IMR-90 (cell line): ENCODE measurements around the gene RPUSD1. TPM values are rescaled to one million over a fixed set of nuclear protein-coding genes. Genes with fewer than 3 reads are reported as not detected.

Experiments
- ATAC-seq: fragments of 200-7000 bp; cut with Tn5 transposase; 2 replicates; pipeline ENCODE4 v1.9.1; 2020; ENCODE audit warnings: low read depth, mild to moderate bottlenecking, moderate library complexity
- BruUV-seq: library from RNA; stranded (reverse); fragments of 400-500 nt; replicated peaks from 2 replicates; lab custom pipeline; 2021; lab: Mats Ljungman, UMichigan
- CTCF ChIA-PET: fragments of 300-600 bp; formaldehyde crosslinking; extraction: SDS; loops from one replicate; lab custom pipeline; 2021; ENCODE audit warnings: antibody characterized with exemption; lab: Yijun Ruan, JAX
- POLR2A ChIA-PET: fragments of 300-600 bp; sonication (Branson Sonifier 250); formaldehyde crosslinking; loops from one replicate; lab custom pipeline; 2022; ENCODE audit warnings: antibody characterized with exemption; ENCODE audit not compliant: unreplicated experiment; lab: Charles Lee
- DNase-seq: peaks from one replicate; pipeline ENCODE4 v3.0.0; 2013
- H2AFZ ChIP-seq: replicated peaks from 2 replicates; pipeline ENCODE3; 2013; ENCODE audit warnings: low read length, mild to moderate bottlenecking; ENCODE audit not compliant: poor library complexity
- H2AK5ac ChIP-seq: 2 replicates; pipeline ENCODE4 v1.6.1; 2013; ENCODE audit warnings: low read depth, low read length, inconsistent platforms
- H2AK9ac ChIP-seq: replicated peaks from 2 replicates; pipeline ENCODE3; 2013; ENCODE audit warnings: mild to moderate bottlenecking, low read depth, low read length, moderate library complexity; ENCODE audit not compliant: poor library complexity
- H2BK120ac ChIP-seq: 2 replicates; pipeline ENCODE4 v1.6.1; 2013; ENCODE audit warnings: low read depth, low read length, inconsistent platforms
- H2BK15ac ChIP-seq: 3 replicates; pipeline ENCODE4 v1.6.1; 2013; ENCODE audit warnings: low read depth, low read length, inconsistent platforms
- H2BK20ac ChIP-seq: 2 replicates; pipeline ENCODE4 v1.6.1; 2013; ENCODE audit warnings: low read depth, mild to moderate bottlenecking, inconsistent platforms, low read length, moderate library complexity
- H2BK5ac ChIP-seq: 2 replicates; pipeline ENCODE4 v1.6.1; 2013; ENCODE audit warnings: mild to moderate bottlenecking, low read depth, low read length, inconsistent platforms; ENCODE audit not compliant: poor library complexity, severe bottlenecking
- H3K14ac ChIP-seq: replicated peaks from 2 replicates; pipeline ENCODE4 v1.6.1; 2013; ENCODE audit warnings: low read depth, low read length, inconsistent platforms
- H3K18ac ChIP-seq: 2 replicates; pipeline ENCODE4 v1.6.1; 2013; ENCODE audit warnings: low read depth, low read length, control low read depth
- H3K23ac ChIP-seq: 2 replicates; pipeline ENCODE4 v1.6.1; 2013; ENCODE audit warnings: low read depth, low read length, inconsistent platforms
- H3K27ac ChIP-seq: 2 replicates; pipeline ENCODE4 v1.5.1; 2013; ENCODE audit warnings: mild to moderate bottlenecking, control low read depth, low read length; ENCODE audit not compliant: insufficient read depth
- H3K27me3 ChIP-seq: 2 replicates; pipeline ENCODE4 v1.6.1; 2013; ENCODE audit warnings: low read length; ENCODE audit not compliant: control insufficient read depth, insufficient read depth
- H3K36me3 ChIP-seq: 2 replicates; pipeline ENCODE4 v1.6.1; 2013; ENCODE audit warnings: low read length, mixed read lengths; ENCODE audit not compliant: control insufficient read depth, insufficient read depth
- H3K4ac ChIP-seq: 2 replicates; pipeline ENCODE4 v1.6.1; 2013; ENCODE audit warnings: low read depth, low read length, inconsistent platforms
- H3K4me1 ChIP-seq: 2 replicates; pipeline ENCODE4 v1.6.1; 2013; ENCODE audit warnings: low read length, mixed read lengths; ENCODE audit not compliant: control insufficient read depth, insufficient read depth
- H3K4me2 ChIP-seq: 2 replicates; pipeline ENCODE4 v1.6.1; 2013; ENCODE audit warnings: low read depth, mild to moderate bottlenecking, control low read depth, low read length, moderate library complexity
- H3K4me3 ChIP-seq: 2 replicates; pipeline ENCODE4 v1.5.1; 2013; ENCODE audit warnings: low read depth, mild to moderate bottlenecking, control low read depth, low read length, moderate library complexity; ENCODE audit not compliant: insufficient read depth
- H3K56ac ChIP-seq: 2 replicates; pipeline ENCODE4 v1.6.1; 2013; ENCODE audit warnings: low read length, inconsistent platforms; ENCODE audit not compliant: insufficient read depth; ENCODE audit errors: extremely low read depth
- H3K79me1 ChIP-seq, 2 experiments: 2 replicates each; pipeline ENCODE4 v1.6.1; 2013; ENCODE audit warnings: low read length in 2 of 2, inconsistent platforms in 1 of 2, low read depth in 1 of 2
- H3K9ac ChIP-seq: 2 replicates; pipeline ENCODE4 v1.6.1; 2013; ENCODE audit warnings: low read depth, low read length, control low read depth
- H3K9me1 ChIP-seq: 2 replicates; pipeline ENCODE4 v1.6.1; 2013; ENCODE audit warnings: low read length, inconsistent platforms; ENCODE audit not compliant: insufficient read depth
- H3K9me3 ChIP-seq: 2 replicates; pipeline ENCODE4 v1.6.1; 2013; ENCODE audit warnings: low read length; ENCODE audit not compliant: control insufficient read depth, insufficient read depth
- H4K20me1 ChIP-seq: 2 replicates; pipeline ENCODE4 v1.6.1; 2013; ENCODE audit warnings: low read length, inconsistent platforms; ENCODE audit not compliant: insufficient read depth
- H4K5ac ChIP-seq: 2 replicates; pipeline ENCODE4 v1.6.1; 2013; ENCODE audit warnings: mild to moderate bottlenecking, low read depth, low read length, control low read depth
- H4K8ac ChIP-seq, 2 experiments: 2 replicates each; pipeline ENCODE4 v1.6.1; 2013; ENCODE audit warnings: low read depth in 2 of 2, low read length in 2 of 2, control low read depth in 1 of 2, inconsistent platforms in 1 of 2
- H4K91ac ChIP-seq: 2 replicates; pipeline ENCODE4 v1.6.1; 2013; ENCODE audit warnings: low read depth, low read length, inconsistent platforms; ENCODE audit not compliant: insufficient read depth
- CHD1 ChIP-seq: IDR thresholded peaks from 2 replicates; pipeline ENCODE4 v1.6.1; 2012; ENCODE audit warnings: low read depth, low read length, improper control_type of control experiment
- MAFK ChIP-seq: IDR thresholded peaks from 2 replicates; pipeline ENCODE4 v1.6.1; 2012; ENCODE audit warnings: low read depth, low read length, improper control_type of control experiment
- MXI1 ChIP-seq: IDR thresholded peaks from 2 replicates; pipeline ENCODE4 v1.6.1; 2012; ENCODE audit warnings: low read depth, mild to moderate bottlenecking, low read length, moderate library complexity, borderline replicate concordance
- NFE2L2 ChIP-seq: fragments of 150-350 bp; IDR thresholded peaks from 2 replicates; pipeline ENCODE4 v1.6.1; 2016; ENCODE audit warnings: low read depth, mild to moderate bottlenecking, low read length
- RAD21 ChIP-seq: IDR thresholded peaks from 2 replicates; pipeline ENCODE4 v1.6.1; 2012; ENCODE audit warnings: low read length, improper control_type of control experiment
- RCOR1 ChIP-seq: IDR thresholded peaks from 2 replicates; pipeline ENCODE4 v1.6.1; 2012; ENCODE audit warnings: mild to moderate bottlenecking, low read length, improper control_type of control experiment; ENCODE audit not compliant: insufficient replicate concordance
- RFX5 ChIP-seq: IDR thresholded peaks from 2 replicates; pipeline ENCODE4 v1.8.0; 2012; ENCODE audit warnings: low read depth, mild to moderate bottlenecking, low read length, moderate library complexity
- WGBS, 2 experiments: methylation state at CpG; one replicate each; pipeline versions ENCODE4 v1.1.5 to v1.1.7; 2013; ENCODE audit warnings: missing lambda C conversion rate in 2 of 2; ENCODE audit not compliant: insufficient read length in 1 of 2; ENCODE audit errors: extremely low coverage in 2 of 2; 5-methylcytosine and 5-hydroxymethylcytosine counted together
- dilution Hi-C: fragments of 300-500 bp; cut with HindIII; formaldehyde crosslinking; loops from one replicate; pipeline ENCODE4 v1.14.3; 2018; ENCODE audit warnings: low sequenced_read_pairs; ENCODE audit not compliant: unreplicated experiment
- in situ Hi-C: fragments of 300-500 bp; cut with MboI; formaldehyde crosslinking; loops from 3 replicates; pipeline ENCODE4 v1.14.3; 2019; ENCODE audit warnings: low sequenced_read_pairs, inconsistent platforms, mixed read lengths
- intact Hi-C: fragments of 100-400 bp; cut with micrococcal nuclease; formaldehyde crosslinking; loops from 2 replicates; pipeline ENCODE4 v1.10.0; 2022
- polyA plus RNA-seq, 3 experiments: library from polyadenylated mRNA; depleted of rRNA; stranded (reverse); fragments of >200 nt; gene quantifications; 2 replicates each; pipeline ENCODE4 v1.2.3, GENCODE V29; 2012; ENCODE audit warnings: low replicate concordance in 1 of 3
- total RNA-seq: library from RNA; depleted of rRNA; stranded (reverse); fragments of >200 nt; gene quantifications from 2 replicates; pipeline ENCODE4 v1.2.3, GENCODE V29; 2012
- TF ChIP-seq, protein P1 (sequence below): conservative IDR thresholded peaks from 2 replicates; pipeline ENCODE4 v1.5.1; 2012; ENCODE audit warnings: mild to moderate bottlenecking, low read depth, low read length, improper control_type of control experiment

Gene RPUSD1
- total and polyA plus RNA-seq, 2 of the 4 experiments (the other 2 are of a cell fraction) = 13.1 to 32.3 TPM

DNA sequence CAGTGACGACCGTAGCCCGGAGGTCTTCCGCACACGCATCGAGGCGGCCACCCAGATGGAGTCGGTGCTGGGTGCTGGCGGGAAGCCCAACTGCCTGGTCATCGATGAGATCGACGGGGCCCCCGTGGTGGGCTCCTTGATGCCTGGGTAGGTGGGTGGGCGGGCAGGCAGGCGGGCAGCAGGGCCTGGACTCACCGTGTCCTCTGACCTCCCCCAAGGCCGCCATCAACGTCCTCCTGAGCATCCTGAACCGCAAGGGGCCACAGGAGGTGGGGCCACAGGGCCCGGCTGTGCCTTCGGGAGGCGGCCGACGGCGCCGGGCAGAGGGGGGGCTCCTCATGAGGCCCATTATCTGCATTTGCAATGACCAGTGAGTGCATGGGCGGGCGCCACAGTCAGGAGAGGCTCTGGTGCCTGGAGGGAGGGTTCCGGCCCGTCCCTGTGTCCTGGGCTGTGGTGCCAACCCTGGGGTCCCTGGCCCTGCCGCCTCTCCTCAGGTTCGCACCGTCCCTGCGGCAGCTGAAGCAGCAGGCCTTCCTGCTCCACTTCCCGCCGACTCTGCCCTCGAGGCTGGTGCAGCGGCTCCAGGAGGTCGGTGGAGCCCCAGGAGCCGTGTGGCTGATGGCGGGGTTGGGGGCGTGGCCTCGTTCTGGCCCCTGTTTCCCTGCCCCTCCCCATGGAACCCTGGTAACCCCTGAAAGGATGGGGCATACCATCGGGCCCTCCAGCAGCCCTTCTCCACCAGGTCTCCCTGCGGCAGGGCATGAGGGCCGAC, 4.2 kb upstream of the RPUSD1 start (continued):
- no peak for TF ChIP-seq RFX5

DNA sequence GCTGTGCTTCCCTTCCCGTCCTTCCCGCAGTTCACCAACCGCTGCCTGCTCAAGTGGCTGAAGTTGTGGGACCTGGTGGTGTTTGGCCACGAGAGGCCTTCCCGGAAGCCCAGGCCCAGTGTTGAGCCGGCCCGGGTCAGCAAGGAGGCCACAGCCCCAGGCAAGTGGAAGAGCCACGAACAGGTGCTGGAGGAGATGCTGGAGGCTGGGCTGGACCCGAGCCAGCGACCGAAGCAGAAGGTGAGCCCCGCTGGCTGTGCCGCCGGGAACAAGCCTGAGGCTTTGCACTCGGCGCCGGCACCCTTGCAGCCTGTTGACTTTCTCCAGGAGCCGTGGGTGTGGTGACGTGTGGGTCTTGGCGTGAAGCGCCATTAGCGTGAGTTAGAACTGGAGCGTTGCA, 3.0 kb upstream of the RPUSD1 start:
- H2AK5ac ChIP-seq = no peak overlapping the region
- intact Hi-C loops = no loop called here
- H2AFZ ChIP-seq = no peak overlapping the region
- dilution Hi-C loops = no loop called here
- H3K4me3 ChIP-seq = no peak overlapping the region
- H4K20me1 ChIP-seq = peaks cover 17% of the 10 kb centered on the region
- no peaks in the 10 kb centered on the region for H3K9me1 ChIP-seq
- no peaks in the 10 kb centered on the region for H3K27me3 ChIP-seq
- H4K5ac ChIP-seq = no peak overlapping the region
- H3K9me3 ChIP-seq = no peaks in the 10 kb centered on the region
- peaks cover 4 to 28% of the 10 kb centered on the region in 2 experiments; a peak in 2 of 4 replicates for H3K79me1 ChIP-seq
- POLR2A ChIA-PET = no interaction called here
- no peak overlapping the region for H3K18ac ChIP-seq
- H2BK15ac ChIP-seq = no peak overlapping the region
- peaks cover 15% of the 10 kb centered on the region for H3K36me3 ChIP-seq
- ATAC-seq (no peak), DNase-seq (no peak)
- no peak for TF ChIP-seq CHD1
- TF ChIP-seq NFE2L2 = no peak
- TF ChIP-seq RCOR1 = no peak
- TF ChIP-seq, protein P1, sequence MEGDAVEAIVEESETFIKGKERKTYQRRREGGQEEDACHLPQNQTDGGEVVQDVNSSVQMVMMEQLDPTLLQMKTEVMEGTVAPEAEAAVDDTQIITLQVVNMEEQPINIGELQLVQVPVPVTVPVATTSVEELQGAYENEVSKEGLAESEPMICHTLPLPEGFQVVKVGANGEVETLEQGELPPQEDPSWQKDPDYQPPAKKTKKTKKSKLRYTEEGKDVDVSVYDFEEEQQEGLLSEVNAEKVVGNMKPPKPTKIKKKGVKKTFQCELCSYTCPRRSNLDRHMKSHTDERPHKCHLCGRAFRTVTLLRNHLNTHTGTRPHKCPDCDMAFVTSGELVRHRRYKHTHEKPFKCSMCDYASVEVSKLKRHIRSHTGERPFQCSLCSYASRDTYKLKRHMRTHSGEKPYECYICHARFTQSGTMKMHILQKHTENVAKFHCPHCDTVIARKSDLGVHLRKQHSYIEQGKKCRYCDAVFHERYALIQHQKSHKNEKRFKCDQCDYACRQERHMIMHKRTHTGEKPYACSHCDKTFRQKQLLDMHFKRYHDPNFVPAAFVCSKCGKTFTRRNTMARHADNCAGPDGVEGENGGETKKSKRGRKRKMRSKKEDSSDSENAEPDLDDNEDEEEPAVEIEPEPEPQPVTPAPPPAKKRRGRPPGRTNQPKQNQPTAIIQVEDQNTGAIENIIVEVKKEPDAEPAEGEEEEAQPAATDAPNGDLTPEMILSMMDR = no peak
- no peak for TF ChIP-seq MXI1
- TF ChIP-seq RAD21 = no peak
- no peak for TF ChIP-seq MAFK
- H2BK120ac ChIP-seq = no peak overlapping the region
- no peak overlapping the region for H3K9ac ChIP-seq
- H4K91ac ChIP-seq = no peak overlapping the region
- H2BK20ac ChIP-seq = no peak overlapping the region
- no peak overlapping the region for H2AK9ac ChIP-seq
- BruUV-seq = no TSS peak
- no peak overlapping the region for H2BK5ac ChIP-seq
- H3K4me2 ChIP-seq = no peak overlapping the region
- H3K4me1 ChIP-seq = peaks cover 11% of the 10 kb centered on the region; the same call in 1 of the 2 replicates
- no peak overlapping the region for H3K4ac ChIP-seq
- CTCF ChIA-PET = interaction anchor here (0.6 kb wide), 1 partner anchor 43 kb away, joined by 3 read pairs; no protein-coding TSS in a partner anchor
- no peak overlapping the region for H3K14ac ChIP-seq
- WGBS, 2 experiments = 100% methylated on average over 13 of the region's 23 CpGs; no CpG with 5 or more reads in 1 of the 2 experiments
- H3K23ac ChIP-seq = no peak overlapping the region
- H3K27ac ChIP-seq = no peak overlapping the region
- in situ Hi-C loops = no loop called here
- no peak overlapping the region for H3K56ac ChIP-seq
- no peak overlapping the region for H4K8ac ChIP-seq
